ENCODE results near the gene OMG.
"Not testable (repeated sequence)": the region's sequence is repeated elsewhere in the genome, so short reads cannot be mapped to it uniquely, and the experiment has no call there.

Gene OMG

GRCh38 chr17:31262923-31263322, 34.1 kb downstream of the OMG start:
- not testable (repeated sequence) for DNase-seq, ATAC-seq

- no peak for DNase-seq
- no peak for ATAC-seq
Measured at GRCh38 chr17:31261601-31262000, 35.4 kb downstream of the OMG start.

GRCh38 chr17:31260151-31260550, 36.9 kb downstream of the OMG start:
- no peak for ATAC-seq
- no peak for DNase-seq

DNA sequence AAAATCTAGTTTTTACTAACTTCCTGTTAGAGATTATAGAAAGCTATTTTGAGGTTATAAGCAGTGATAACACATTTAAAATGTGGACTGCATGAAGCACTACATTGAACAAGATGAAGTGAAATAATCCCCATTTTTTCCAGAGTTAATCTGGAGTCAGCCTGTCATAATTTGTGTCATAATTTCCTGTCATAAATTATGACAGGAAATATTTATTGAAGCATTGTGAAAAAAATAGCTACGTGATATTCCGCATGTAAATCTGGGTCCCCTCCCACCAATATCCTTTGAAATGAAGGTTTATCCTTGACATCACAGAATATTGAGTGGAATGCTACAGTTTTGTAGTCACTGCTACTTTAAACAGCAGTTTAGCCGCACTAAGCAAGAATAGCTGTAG, 40.1 kb downstream of the OMG start:
- DNase-seq = no peak
- no peak for ATAC-seq

- DNase-seq = no peak
- no peak for ATAC-seq
Measured at GRCh38 chr17:31254654-31255053, 42.4 kb downstream of the OMG start.

- no peak for ATAC-seq
Measured at GRCh38 chr17:31252741-31253140, 44.3 kb downstream of the OMG start.

DNA sequence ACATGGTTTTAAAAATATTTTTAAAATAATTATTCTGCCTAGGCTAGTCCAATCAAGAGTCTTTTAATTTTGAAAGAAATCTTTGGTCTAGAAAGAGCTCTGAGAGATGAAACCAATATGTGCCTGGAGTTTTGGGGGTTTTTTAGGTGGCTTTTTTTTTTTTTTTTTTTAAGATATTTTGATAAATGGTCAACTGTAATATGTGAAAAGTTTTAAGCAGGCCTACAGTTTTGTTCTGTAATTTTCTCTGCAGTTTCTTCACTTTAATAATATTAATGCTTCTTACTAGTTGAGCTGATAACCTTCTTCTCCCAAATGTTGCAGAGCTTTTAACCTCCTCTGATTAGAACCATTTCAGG, 45.1 kb downstream of the OMG start:
- DNase-seq = no peak
- no peak for ATAC-seq

More at GRCh38 chr17:31252741-31253140, 44.3 kb downstream of the OMG start:
- DNase-seq = no peak

GRCh38 chr17:31251105-31251969, 45.7 kb downstream of the OMG start:
- DNase-seq = no peak
- ATAC-seq = no peak

DNA sequence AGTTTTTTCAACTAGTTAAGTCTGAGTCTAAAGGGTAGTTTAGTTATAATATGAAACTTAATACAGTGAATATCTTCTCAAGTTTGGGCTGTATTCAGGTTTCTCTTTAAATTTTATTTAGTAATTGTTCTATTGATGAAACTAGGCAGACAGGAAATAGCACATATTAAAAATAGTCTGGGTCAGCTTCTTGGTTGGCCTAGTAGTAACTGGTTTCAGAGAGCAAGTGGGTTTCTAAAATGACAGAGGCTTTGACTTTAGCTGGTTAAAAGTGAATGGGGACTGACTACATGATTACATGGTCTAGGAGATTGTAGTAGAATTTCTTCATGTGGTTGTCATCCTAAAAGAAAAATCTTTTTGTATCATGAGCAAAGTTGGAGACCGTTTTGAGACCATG, 46.8 kb downstream of the OMG start:
- no peak for ATAC-seq
- DNase-seq = no peak

- no peak for DNase-seq
- no peak for ATAC-seq
Measured at GRCh38 chr17:31249835-31250141, 47.3 kb downstream of the OMG start.

GRCh38 chr17:31248986-31249834, 47.8 kb downstream of the OMG start:
- ATAC-seq = no peak
- no peak for DNase-seq

All from stimulated activated naive CD8-positive, alpha-beta T cell treated with anti-CD3 and anti-CD28 coated beads, Interleukin-15, Interleukin-2, amounts not matched to agents 100 U/mL and 50 U/mL, for 24 hours (primary cell).